CD14-positive monocyte (primary cell): ENCODE measurements around the gene ACBD6. TPM values are rescaled to one million over a fixed set of nuclear protein-coding genes. Genes with fewer than 3 reads are reported as not detected.

Experiments
- DNase-seq, 3 donors: peaks; one replicate each; pipeline ENCODE4 v3.0.0-alpha.2; 2011 to 2022
- H2AFZ ChIP-seq: 2 replicates; pipeline ENCODE4 v1.6.0; 2012; ENCODE audit warnings: mild to moderate bottlenecking, low read depth, low read length, inconsistent platforms; ENCODE audit not compliant: insufficient read depth, poor library complexity, severe bottlenecking
- H3K27ac ChIP-seq, 2 donors: 1 replicate in 1 of 2; 2 replicates in 1 of 2; pipeline ENCODE4 v1.5.1; 2012 to 2013; ENCODE audit warnings: low read length in 2 of 2, control low read depth in 1 of 2, inconsistent platforms in 1 of 2, low read depth in 1 of 2, mild to moderate bottlenecking in 1 of 2
- H3K27me3 ChIP-seq, 2 donors: one replicate each; pipeline versions ENCODE4 v1.6.0 to v1.6.1; 2011 to 2013; ENCODE audit warnings: low read length in 2 of 2; ENCODE audit not compliant: control insufficient read depth in 2 of 2, insufficient read depth in 2 of 2
- H3K36me3 ChIP-seq, 2 donors: replicated peaks in 1 of 2; 1 replicate in 1 of 2; 2 replicates in 1 of 2; pipeline versions ENCODE4 v1.5.1 to v1.6.1; 2012 to 2013; ENCODE audit warnings: low read length in 2 of 2, control low read depth in 1 of 2, inconsistent platforms in 1 of 2, mild to moderate bottlenecking in 1 of 2; ENCODE audit not compliant: insufficient read depth in 2 of 2, control insufficient read depth in 1 of 2
- H3K4me1 ChIP-seq, 2 donors: 1 replicate in 1 of 2; 2 replicates in 1 of 2; pipeline versions ENCODE4 v1.5.1 to v1.6.1; 2012 to 2013; ENCODE audit warnings: low read length in 2 of 2, control low read depth in 1 of 2, inconsistent platforms in 1 of 2, mild to moderate bottlenecking in 1 of 2, moderate library complexity in 1 of 2; ENCODE audit not compliant: insufficient read depth in 2 of 2, control insufficient read depth in 1 of 2
- H3K4me2 ChIP-seq: replicated peaks from 2 replicates; pipeline ENCODE3; 2012; ENCODE audit warnings: low read length, moderate library complexity, mild to moderate bottlenecking; ENCODE audit not compliant: poor library complexity, severe bottlenecking; ENCODE audit errors: extremely low read depth
- H3K4me3 ChIP-seq, 3 experiments: fragments of 200-600 bp in 1 of 3; sonication (generic) in 1 of 3; replicated peaks in 1 of 3; 1 replicate in 2 of 3; 2 replicates in 1 of 3; pipeline ENCODE4 v1.5.1; 2011 to 2013; ENCODE audit warnings: low read length in 3 of 3, mild to moderate bottlenecking in 3 of 3, control low read depth in 2 of 3, low read depth in 2 of 3, inconsistent platforms in 1 of 3, moderate library complexity in 1 of 3
- H3K79me2 ChIP-seq: 2 replicates; pipeline ENCODE4 v1.6.0; 2012; ENCODE audit warnings: mild to moderate bottlenecking, control low read depth, inconsistent platforms, low read length, moderate library complexity; ENCODE audit not compliant: insufficient read depth
- H3K9ac ChIP-seq: 2 replicates; pipeline ENCODE4 v1.6.0; 2017; ENCODE audit warnings: low read length, mild to moderate bottlenecking; ENCODE audit not compliant: insufficient read depth, poor library complexity, severe bottlenecking
- H3K9me3 ChIP-seq, 2 donors: replicated peaks in 1 of 2; 1 replicate in 1 of 2; 2 replicates in 1 of 2; pipeline versions ENCODE4 v1.5.1 to v1.6.1; 2012 to 2013; ENCODE audit warnings: low read length in 2 of 2, control low read depth in 1 of 2; ENCODE audit not compliant: control insufficient read depth in 1 of 2, insufficient read depth in 1 of 2
- H4K20me1 ChIP-seq: 2 replicates; pipeline ENCODE4 v1.6.0; 2012; ENCODE audit warnings: mild to moderate bottlenecking, low read length, control low read depth, moderate library complexity; ENCODE audit not compliant: insufficient read depth
- H3K27ac Mint-ChIP-seq, 7 donors: one replicate each; pipeline ENCODE4 v1.8.0; 2020; ENCODE audit warnings: mild to moderate bottlenecking in 7 of 7, mixed read lengths in 7 of 7, moderate library complexity in 6 of 7, inconsistent platforms in 2 of 7
- H3K27me3 Mint-ChIP-seq, 3 donors: one replicate each; pipeline ENCODE4 v1.8.0; 2021 to 2022; ENCODE audit warnings: low read depth in 3 of 3, mild to moderate bottlenecking in 3 of 3, mixed read lengths in 3 of 3, moderate library complexity in 3 of 3, inconsistent platforms in 1 of 3
- H3K36me3 Mint-ChIP-seq, 2 donors: one replicate each; pipeline ENCODE4 v1.8.0; 2020; ENCODE audit warnings: mixed read lengths in 2 of 2, inconsistent platforms in 1 of 2, mild to moderate bottlenecking in 1 of 2
- H3K4me1 Mint-ChIP-seq: one replicate; pipeline ENCODE4 v1.8.0; 2020; ENCODE audit warnings: mild to moderate bottlenecking, mixed read lengths
- H3K4me3 Mint-ChIP-seq, 2 donors: one replicate each; pipeline ENCODE4 v1.8.0; 2020; ENCODE audit warnings: mild to moderate bottlenecking in 2 of 2, mixed read lengths in 2 of 2, moderate library complexity in 1 of 2
- H3K9me3 Mint-ChIP-seq, 7 donors: one replicate each; pipeline ENCODE4 v1.8.0; 2020 to 2022; ENCODE audit warnings: mixed read lengths in 7 of 7, mild to moderate bottlenecking in 6 of 7, moderate library complexity in 6 of 7, inconsistent platforms in 2 of 7
- CTCF ChIP-seq: fragments of 200-600 bp; IDR thresholded peaks from one replicate; pipeline ENCODE4 v1.8.0; 2022; ENCODE audit warnings: antibody characterized with exemption, mild to moderate bottlenecking
- WGBS: methylation state at CpG from one replicate; pipeline ENCODE4 v1.1.5; 2013; ENCODE audit warnings: missing lambda C conversion rate; ENCODE audit not compliant: insufficient coverage; 5-methylcytosine and 5-hydroxymethylcytosine counted together
- intact Hi-C, 2 donors: fragments of 100-400 bp; cut with micrococcal nuclease; formaldehyde crosslinking; loops; one replicate each; pipeline versions ENCODE4 v1.15.0 to v1.15.1; 2023
- polyA plus RNA-seq, 3 donors: library from polyadenylated mRNA; depleted of rRNA in 1 of 3; unstranded in 2 of 3; stranded (reverse) in 1 of 3; fragments of 300-500 nt in 2 of 3; fragments of >200 nt in 1 of 3; fragmentation: Illumina TruSeq in 2 of 3; gene quantifications; 1 replicate in 2 of 3; 2 replicates in 1 of 3; pipeline ENCODE4 v1.2.3, GENCODE V29; 2012 to 2021

ACBD6 gene
- polyA plus RNA-seq, 3 donors, result 19.3 to 35.3 (median 19.7) TPM

DNA sequence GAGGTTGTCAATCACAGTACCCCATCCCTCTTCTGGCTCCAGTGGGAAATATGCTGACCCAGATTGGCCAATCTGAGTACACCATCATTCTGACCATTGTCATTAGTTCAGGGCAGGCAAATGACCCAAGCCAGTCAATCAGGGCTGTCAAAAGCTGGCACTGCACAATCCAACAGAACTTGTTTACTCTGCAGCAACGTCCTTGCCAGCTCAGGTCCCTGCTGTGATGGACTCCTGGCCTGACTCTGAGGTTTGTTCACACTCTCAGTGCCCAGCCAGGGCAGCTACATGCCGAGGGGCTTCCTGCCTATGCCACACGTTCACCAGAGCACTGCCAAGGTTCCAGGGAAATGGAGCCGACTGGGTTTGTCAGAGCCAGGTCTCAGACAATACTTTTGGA, 41.7 kb upstream of the ACBD6 start:
- TF ChIP-seq CTCF, result no peak
- 97% methylated on average over 4 of the region's 4 CpGs for WGBS
- Histone ChIP-seq H3K4me1 (no peaks in the 10 kb centered on the region), H3K27ac (no peak overlapping the region), H3K79me2 (no peaks in the 10 kb centered on the region), H3K4me2 (no peak overlapping the region), H2AFZ (no peak overlapping the region), H3K27me3 (no peaks in the 10 kb centered on the region), H3K9ac (no peak overlapping the region), H4K20me1 (no peaks in the 10 kb centered on the region), H3K4me3 (no peak overlapping the region), H3K36me3 (no peaks in the 10 kb centered on the region), H3K9me3 (no peaks in the 10 kb centered on the region)
- Mint-ChIP-seq H3K4me1 (no peaks in the 10 kb centered on the region), H3K9me3 (no peaks in the 10 kb centered on the region), H3K4me3 (no peak overlapping the region), H3K27ac (no peak overlapping the region), H3K36me3 (no peaks in the 10 kb centered on the region), H3K27me3 (peaks cover 0 to 4% (median 1%) of the 10 kb centered on the region in 3 donors)
- no peak for DNase-seq
- intact Hi-C loops, result no loop called here

DNA sequence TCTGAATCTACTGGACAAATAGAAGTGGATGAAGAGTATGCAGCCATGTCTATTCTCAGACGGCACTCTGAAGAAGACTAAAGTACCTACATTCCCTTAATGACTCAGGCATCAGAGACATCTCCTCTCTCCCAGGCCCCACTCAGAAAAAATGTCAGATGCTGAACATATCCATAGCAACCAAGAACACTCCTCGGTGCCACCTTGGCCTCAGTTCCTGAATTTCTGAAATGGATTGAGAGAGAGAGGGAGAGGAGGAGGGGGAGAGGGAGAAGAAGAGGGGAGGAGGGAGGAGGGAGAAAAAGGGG, 40.4 kb upstream of the ACBD6 start:
- TF ChIP-seq CTCF, result no peak
- no peak overlapping the region for H3K4me3 ChIP-seq
- DNase-seq, result no peak
- H3K4me1 ChIP-seq, result no peaks in the 10 kb centered on the region
- no peak overlapping the region for H2AFZ ChIP-seq
- Mint-ChIP-seq H3K9me3 (no peaks in the 10 kb centered on the region), H3K4me1 (no peaks in the 10 kb centered on the region), H3K4me3 (no peak overlapping the region), H3K27ac (no peak overlapping the region), H3K36me3 (no peaks in the 10 kb centered on the region), H3K27me3 (peaks cover 0 to 3% (median 3%) of the 10 kb centered on the region in 3 donors)
- no peaks in the 10 kb centered on the region for H3K9me3 ChIP-seq
- 100% methylated on average over 1 of the region's 2 CpGs for WGBS
- no peaks in the 10 kb centered on the region for H4K20me1 ChIP-seq
- H3K27ac ChIP-seq, result no peak overlapping the region
- no peaks in the 10 kb centered on the region for H3K79me2 ChIP-seq
- intact Hi-C loops, result loop anchor here in 1 of 2 donors (2.0 kb wide), 1 partner anchor 52 kb away; no protein-coding TSS in a partner anchor
- H3K9ac ChIP-seq, result no peak overlapping the region
- no peaks in the 10 kb centered on the region for H3K36me3 ChIP-seq
- no peak overlapping the region for H3K4me2 ChIP-seq
- no peaks in the 10 kb centered on the region for H3K27me3 ChIP-seq
